GM12878 (cell line): ENCODE measurements around the gene NAXE. TPM values are rescaled to one million over a fixed set of nuclear protein-coding genes. Genes with fewer than 3 reads are reported as not detected.
A peak's percentile ranks its signal among the peaks of the same experiment; 100 is the strongest.

Source experiments
- ETV6 ChIP-seq, 2 experiments: fragments of 450-650 bp in 1 of 2; IDR thresholded peaks in 1 of 2; conservative IDR thresholded peaks in 1 of 2; 2 replicates each; pipeline ENCODE4 v1.6.1; 2014; ENCODE audit warnings: antibody characterized with exemption in 1 of 2, borderline replicate concordance in 1 of 2, low read depth in 1 of 2, mild to moderate bottlenecking in 1 of 2, moderate library complexity in 1 of 2
- GATAD2B ChIP-seq: fragments of 450-650 bp; conservative IDR thresholded peaks from 2 replicates; pipeline ENCODE4 v1.6.1; 2017; ENCODE audit warnings: low read depth, mild to moderate bottlenecking, moderate library complexity
- MEF2A ChIP-seq: IDR thresholded peaks from 2 replicates; pipeline ENCODE4 v1.6.1; 2011; ENCODE audit warnings: low read depth, mild to moderate bottlenecking, low read length, moderate library complexity; ENCODE audit not compliant: insufficient read depth
- MYB ChIP-seq: fragments of 150-350 bp; IDR thresholded peaks from 2 replicates; pipeline ENCODE4 v1.6.1; 2014; ENCODE audit warnings: mild to moderate bottlenecking, low read depth, low read length, borderline replicate concordance
- PAX5 ChIP-seq: IDR thresholded peaks from 2 replicates; pipeline ENCODE4 v1.6.1; 2011; ENCODE audit warnings: low read depth, low read length, borderline replicate concordance
- PML ChIP-seq: IDR thresholded peaks from 2 replicates; pipeline ENCODE4 v1.6.1; 2012; ENCODE audit warnings: low read length, inconsistent platforms
- RUNX3 ChIP-seq: IDR thresholded peaks from 2 replicates; pipeline ENCODE4 v1.6.1; 2012; ENCODE audit warnings: low read length, inconsistent platforms
- SPI1 ChIP-seq: IDR thresholded peaks from 2 replicates; pipeline ENCODE4 v1.6.1; 2011; ENCODE audit warnings: low read depth, mild to moderate bottlenecking, low read length, moderate library complexity, borderline replicate concordance; ENCODE audit not compliant: insufficient read depth
- SREBF1 ChIP-seq: IDR thresholded peaks from 2 replicates; pipeline ENCODE4 v1.6.1; 2012; ENCODE audit warnings: mild to moderate bottlenecking, low read length
- YBX1 ChIP-seq: fragments of 450-650 bp; IDR thresholded peaks from 2 replicates; pipeline ENCODE4 v1.6.1; 2016; ENCODE audit warnings: antibody characterized with exemption
- YY1 ChIP-seq: IDR thresholded peaks from 2 replicates; pipeline ENCODE4 v1.6.1; 2011; ENCODE audit warnings: low read depth, mild to moderate bottlenecking, low read length
- ZZZ3 ChIP-seq: IDR thresholded peaks from 2 replicates; pipeline ENCODE4 v1.6.1; 2011; ENCODE audit warnings: low read depth; ENCODE audit not compliant: control insufficient read depth, insufficient read length
- polyA plus RNA-seq, 11 experiments: library from polyadenylated mRNA; depleted of rRNA in 4 of 11; unstranded in 6 of 11; stranded (reverse) in 5 of 11; fragments of >200 nt; fragmentation: Nextera tagmentation in 4 of 11; fragmentation: Illumina TruSeq in 1 of 11; extraction: Ambion mirVana in 4 of 11; extraction: Trizol in 1 of 11; gene quantifications; 1 replicate in 1 of 11; 2 replicates in 10 of 11; pipeline versions ENCODE4 v1.2.1 to v1.2.3, GENCODE V29; 2011 to 2016; ENCODE audit warnings: inconsistent platforms in 2 of 11, missing spikeins in 2 of 11, low read depth in 1 of 11
- total RNA-seq, 4 experiments: library from RNA; depleted of rRNA in 3 of 4; stranded (reverse); fragments of >200 nt in 3 of 4; fragmentation: Illumina TruSeq in 1 of 4; extraction: Trizol in 1 of 4; gene quantifications; 2 replicates each; pipeline versions ENCODE4 v1.2.1 to v1.2.3, GENCODE V29; 2013 to 2021
- TF ChIP-seq, protein P1 (sequence below): IDR thresholded peaks from 2 replicates; pipeline ENCODE4 v1.6.1; 2011; ENCODE audit warnings: mild to moderate bottlenecking, low read depth, low read length, moderate library complexity; ENCODE audit not compliant: insufficient replicate concordance
- TF ChIP-seq, protein P2 (sequence below): IDR thresholded peaks from 2 replicates; pipeline ENCODE4 v1.6.1; 2011; ENCODE audit warnings: borderline replicate concordance, low read depth, mild to moderate bottlenecking, moderate library complexity, low read length; ENCODE audit not compliant: insufficient read depth, poor library complexity, severe bottlenecking
- TF ChIP-seq, protein P3 (sequence below): fragments of 450-650 bp; IDR thresholded peaks from 2 replicates; pipeline ENCODE4 v1.6.1; 2017; ENCODE audit warnings: mild to moderate bottlenecking, moderate library complexity

Gene NAXE
- total and polyA plus RNA-seq, 10 of the 15 experiments (the other 5 are each of a cell fraction or from before 2014, with no cell fraction given) = 17.8 to 93.3 (median 68.8) TPM

DNA sequence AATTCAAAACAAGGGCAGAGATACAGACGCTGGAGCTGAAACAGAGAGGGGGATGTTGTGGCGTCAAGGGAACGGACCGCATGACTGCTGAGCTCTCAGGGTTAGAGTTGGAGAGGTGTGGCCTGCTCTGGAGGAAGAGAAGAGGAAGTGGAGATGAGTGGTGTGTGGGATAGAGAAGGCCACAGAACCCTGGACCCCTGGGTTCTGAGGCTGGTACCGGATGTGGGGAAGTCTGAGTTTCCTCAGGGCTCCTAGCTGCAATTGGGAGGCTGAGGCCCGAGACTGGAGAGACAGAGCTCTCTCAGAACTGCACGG lies 52.2 kb downstream of the NAXE start (continued):
- TF ChIP-seq SREBF1 = no peak
- no peak for TF ChIP-seq YBX1
- TF ChIP-seq, protein P1, sequence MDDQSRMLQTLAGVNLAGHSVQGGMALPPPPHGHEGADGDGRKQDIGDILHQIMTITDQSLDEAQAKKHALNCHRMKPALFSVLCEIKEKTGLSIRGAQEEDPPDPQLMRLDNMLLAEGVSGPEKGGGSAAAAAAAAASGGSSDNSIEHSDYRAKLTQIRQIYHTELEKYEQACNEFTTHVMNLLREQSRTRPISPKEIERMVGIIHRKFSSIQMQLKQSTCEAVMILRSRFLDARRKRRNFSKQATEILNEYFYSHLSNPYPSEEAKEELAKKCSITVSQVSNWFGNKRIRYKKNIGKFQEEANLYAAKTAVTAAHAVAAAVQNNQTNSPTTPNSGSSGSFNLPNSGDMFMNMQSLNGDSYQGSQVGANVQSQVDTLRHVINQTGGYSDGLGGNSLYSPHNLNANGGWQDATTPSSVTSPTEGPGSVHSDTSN = no peak
- no peak for TF ChIP-seq GATAD2B
- TF ChIP-seq, protein P2, sequence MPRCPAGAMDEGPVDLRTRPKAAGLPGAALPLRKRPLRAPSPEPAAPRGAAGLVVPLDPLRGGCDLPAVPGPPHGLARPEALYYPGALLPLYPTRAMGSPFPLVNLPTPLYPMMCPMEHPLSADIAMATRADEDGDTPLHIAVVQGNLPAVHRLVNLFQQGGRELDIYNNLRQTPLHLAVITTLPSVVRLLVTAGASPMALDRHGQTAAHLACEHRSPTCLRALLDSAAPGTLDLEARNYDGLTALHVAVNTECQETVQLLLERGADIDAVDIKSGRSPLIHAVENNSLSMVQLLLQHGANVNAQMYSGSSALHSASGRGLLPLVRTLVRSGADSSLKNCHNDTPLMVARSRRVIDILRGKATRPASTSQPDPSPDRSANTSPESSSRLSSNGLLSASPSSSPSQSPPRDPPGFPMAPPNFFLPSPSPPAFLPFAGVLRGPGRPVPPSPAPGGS = no peak
- TF ChIP-seq MEF2A = no peak
- no peak for TF ChIP-seq MYB
- no peak for TF ChIP-seq ETV6 (conservative IDR thresholded peaks at IDR 0.05 in 1 of 2, IDR thresholded peaks at IDR 0.05 in 1 of 2; ENCODE audit: borderline replicate concordance in 1 of 2, low read depth in 1 of 2)
- no peak for TF ChIP-seq PML
- peak; percentile 58 for TF ChIP-seq RUNX3
- no peak for TF ChIP-seq PAX5
- TF ChIP-seq, protein P3, sequence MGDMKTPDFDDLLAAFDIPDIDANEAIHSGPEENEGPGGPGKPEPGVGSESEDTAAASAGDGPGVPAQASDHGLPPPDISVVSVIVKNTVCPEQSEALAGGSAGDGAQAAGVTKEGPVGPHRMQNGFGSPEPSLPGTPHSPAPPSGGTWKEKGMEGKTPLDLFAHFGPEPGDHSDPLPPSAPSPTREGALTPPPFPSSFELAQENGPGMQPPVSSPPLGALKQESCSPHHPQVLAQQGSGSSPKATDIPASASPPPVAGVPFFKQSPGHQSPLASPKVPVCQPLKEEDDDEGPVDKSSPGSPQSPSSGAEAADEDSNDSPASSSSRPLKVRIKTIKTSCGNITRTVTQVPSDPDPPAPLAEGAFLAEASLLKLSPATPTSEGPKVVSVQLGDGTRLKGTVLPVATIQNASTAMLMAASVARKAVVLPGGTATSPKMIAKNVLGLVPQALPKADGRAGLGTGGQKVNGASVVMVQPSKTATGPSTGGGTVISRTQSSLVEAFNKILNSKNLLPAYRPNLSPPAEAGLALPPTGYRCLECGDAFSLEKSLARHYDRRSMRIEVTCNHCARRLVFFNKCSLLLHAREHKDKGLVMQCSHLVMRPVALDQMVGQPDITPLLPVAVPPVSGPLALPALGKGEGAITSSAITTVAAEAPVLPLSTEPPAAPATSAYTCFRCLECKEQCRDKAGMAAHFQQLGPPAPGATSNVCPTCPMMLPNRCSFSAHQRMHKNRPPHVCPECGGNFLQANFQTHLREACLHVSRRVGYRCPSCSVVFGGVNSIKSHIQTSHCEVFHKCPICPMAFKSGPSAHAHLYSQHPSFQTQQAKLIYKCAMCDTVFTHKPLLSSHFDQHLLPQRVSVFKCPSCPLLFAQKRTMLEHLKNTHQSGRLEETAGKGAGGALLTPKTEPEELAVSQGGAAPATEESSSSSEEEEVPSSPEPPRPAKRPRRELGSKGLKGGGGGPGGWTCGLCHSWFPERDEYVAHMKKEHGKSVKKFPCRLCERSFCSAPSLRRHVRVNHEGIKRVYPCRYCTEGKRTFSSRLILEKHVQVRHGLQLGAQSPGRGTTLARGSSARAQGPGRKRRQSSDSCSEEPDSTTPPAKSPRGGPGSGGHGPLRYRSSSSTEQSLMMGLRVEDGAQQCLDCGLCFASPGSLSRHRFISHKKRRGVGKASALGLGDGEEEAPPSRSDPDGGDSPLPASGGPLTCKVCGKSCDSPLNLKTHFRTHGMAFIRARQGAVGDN = no peak
- no peak for TF ChIP-seq YY1
- TF ChIP-seq ZZZ3 = no peak
- TF ChIP-seq SPI1 = peak; percentile 89; the same call in 1 of the 2 replicates

Other genes with a start within 250 kb of the NAXE start
Only the 7 nearest of the 15 such genes appear.
- gene MEF2D, start 91.0 kb upstream of the NAXE start, total RNA-seq (2014; rRNA removed) = 13.8 and 17.1 TPM in 2 replicates
- 8.1 and 9.1 TPM in 2 replicates for gene MEF2D, start 91.0 kb upstream of the NAXE start, total RNA-seq (2014; rRNA removed; fragmentation: Illumina TruSeq; extraction: Trizol)
- gene MEF2D, start 91.0 kb upstream of the NAXE start, total RNA-seq (2021) = 47.3 and 53.0 TPM in 2 replicates
- gene MEF2D, start 91.0 kb upstream of the NAXE start, polyA plus RNA-seq (2011; rRNA removed) = 4.7 and 12.0 TPM in 2 replicates
- 11.2 and 16.5 TPM in 2 replicates for gene MEF2D, start 91.0 kb upstream of the NAXE start, polyA plus RNA-seq (2014; fragmentation: Illumina TruSeq; extraction: Trizol)
- gene MEF2D, start 91.0 kb upstream of the NAXE start, polyA plus RNA-seq (2014; fragmentation: Nextera tagmentation; extraction: Ambion mirVana) = 1 to 10 TPM in 1 of 2 experiments, under 1 TPM in 1; 0.61 to 1.3 TPM
- 23.7 and 26.4 TPM in 2 replicates for gene MEF2D, start 91.0 kb upstream of the NAXE start, polyA plus RNA-seq (2014; rRNA removed)
- gene MEF2D, start 91.0 kb upstream of the NAXE start, polyA plus RNA-seq (2016; fragmentation: Nextera tagmentation; extraction: Ambion mirVana) = 10 to 100 TPM; 38.2 to 44.2 TPM
- 7.6 and 8.9 TPM in 2 replicates for gene IQGAP3, start 19.2 kb upstream of the NAXE start, total RNA-seq (2014; rRNA removed)
- 5.1 and 6.4 TPM in 2 replicates for gene IQGAP3, start 19.2 kb upstream of the NAXE start, total RNA-seq (2014; rRNA removed; fragmentation: Illumina TruSeq; extraction: Trizol)
- 10.5 and 11.3 TPM in 2 replicates for gene IQGAP3, start 19.2 kb upstream of the NAXE start, total RNA-seq (2021)
- 4.9 and 8.1 TPM in 2 replicates for gene IQGAP3, start 19.2 kb upstream of the NAXE start, polyA plus RNA-seq (2011; rRNA removed)
- 4.4 and 7.1 TPM in 2 replicates for gene IQGAP3, start 19.2 kb upstream of the NAXE start, polyA plus RNA-seq (2014; fragmentation: Illumina TruSeq; extraction: Trizol)
- gene IQGAP3, start 19.2 kb upstream of the NAXE start, polyA plus RNA-seq (2014; fragmentation: Nextera tagmentation; extraction: Ambion mirVana) = 1 to 10 TPM; 1.1 to 1.2 TPM
- gene IQGAP3, start 19.2 kb upstream of the NAXE start, polyA plus RNA-seq (2014; rRNA removed) = 10.5 and 10.7 TPM in 2 replicates
- 1 to 10 TPM; 8.9 to 9.4 TPM for gene IQGAP3, start 19.2 kb upstream of the NAXE start, polyA plus RNA-seq (2016; fragmentation: Nextera tagmentation; extraction: Ambion mirVana)
- 4.5 and 4.6 TPM in 2 replicates for gene TTC24, start 12.1 kb upstream of the NAXE start, total RNA-seq (2014; rRNA removed)
- gene TTC24, start 12.1 kb upstream of the NAXE start, total RNA-seq (2014; rRNA removed; fragmentation: Illumina TruSeq; extraction: Trizol) = 2.1 and 2.9 TPM in 2 replicates
- gene TTC24, start 12.1 kb upstream of the NAXE start, total RNA-seq (2021) = 4.7 and 6.4 TPM in 2 replicates
- gene TTC24, start 12.1 kb upstream of the NAXE start, polyA plus RNA-seq (2011; rRNA removed) = not detected in 2 replicates
- 1.4 and 4.0 TPM in 2 replicates for gene TTC24, start 12.1 kb upstream of the NAXE start, polyA plus RNA-seq (2014; fragmentation: Illumina TruSeq; extraction: Trizol)
- under 1 TPM; 0.05 TPM for gene TTC24, start 12.1 kb upstream of the NAXE start, polyA plus RNA-seq (2014; fragmentation: Nextera tagmentation; extraction: Ambion mirVana)
- 3.7 and 4.2 TPM in 2 replicates for gene TTC24, start 12.1 kb upstream of the NAXE start, polyA plus RNA-seq (2014; rRNA removed)
- 1 to 10 TPM; 1.4 to 1.9 TPM for gene TTC24, start 12.1 kb upstream of the NAXE start, polyA plus RNA-seq (2016; fragmentation: Nextera tagmentation; extraction: Ambion mirVana)
- gene GPATCH4, start 9.7 kb downstream of the NAXE start, total RNA-seq (2014; rRNA removed) = 33.5 and 35.5 TPM in 2 replicates
- gene GPATCH4, start 9.7 kb downstream of the NAXE start, total RNA-seq (2014; rRNA removed; fragmentation: Illumina TruSeq; extraction: Trizol) = 62.1 and 65.3 TPM in 2 replicates
- 53.2 and 60.7 TPM in 2 replicates for gene GPATCH4, start 9.7 kb downstream of the NAXE start, total RNA-seq (2021)
- gene GPATCH4, start 9.7 kb downstream of the NAXE start, polyA plus RNA-seq (2011; rRNA removed) = 50.0 and 55.9 TPM in 2 replicates
- 89.3 and 95.9 TPM in 2 replicates for gene GPATCH4, start 9.7 kb downstream of the NAXE start, polyA plus RNA-seq (2014; fragmentation: Illumina TruSeq; extraction: Trizol)
- gene GPATCH4, start 9.7 kb downstream of the NAXE start, polyA plus RNA-seq (2014; fragmentation: Nextera tagmentation; extraction: Ambion mirVana) = 10 to 100 TPM; 82.5 to 90.4 TPM
- 49.6 and 49.9 TPM in 2 replicates for gene GPATCH4, start 9.7 kb downstream of the NAXE start, polyA plus RNA-seq (2014; rRNA removed)
- 100 to 1,000 TPM; 108 to 111 TPM for gene GPATCH4, start 9.7 kb downstream of the NAXE start, polyA plus RNA-seq (2016; fragmentation: Nextera tagmentation; extraction: Ambion mirVana)
- gene HAPLN2, start 27.6 kb downstream of the NAXE start, total RNA-seq (2014; rRNA removed) = not detected in 2 replicates
- gene HAPLN2, start 27.6 kb downstream of the NAXE start, total RNA-seq (2014; rRNA removed; fragmentation: Illumina TruSeq; extraction: Trizol) = not detected in 2 replicates
- gene HAPLN2, start 27.6 kb downstream of the NAXE start, total RNA-seq (2021) = not detected in 2 replicates
- gene HAPLN2, start 27.6 kb downstream of the NAXE start, polyA plus RNA-seq (2011; rRNA removed) = not detected in 2 replicates
- gene HAPLN2, start 27.6 kb downstream of the NAXE start, polyA plus RNA-seq (2014; fragmentation: Illumina TruSeq; extraction: Trizol) = not detected in 2 replicates
- gene HAPLN2, start 27.6 kb downstream of the NAXE start, polyA plus RNA-seq (2014; fragmentation: Nextera tagmentation; extraction: Ambion mirVana) = not detected
- gene HAPLN2, start 27.6 kb downstream of the NAXE start, polyA plus RNA-seq (2014; rRNA removed) = 0.15 TPM in 1 of 2 replicates, not detected in the other
- under 1 TPM in 1 of 2 experiments, not detected in 1; 0.24 TPM for gene HAPLN2, start 27.6 kb downstream of the NAXE start, polyA plus RNA-seq (2016; fragmentation: Nextera tagmentation; extraction: Ambion mirVana)
- 0.11 and 0.40 TPM in 2 replicates for gene BCAN, start 50.3 kb downstream of the NAXE start, total RNA-seq (2014; rRNA removed)
- gene BCAN, start 50.3 kb downstream of the NAXE start, total RNA-seq (2014; rRNA removed; fragmentation: Illumina TruSeq; extraction: Trizol) = 0.09 TPM in 1 of 2 replicates, not detected in the other
- 0.18 and 0.24 TPM in 2 replicates for gene BCAN, start 50.3 kb downstream of the NAXE start, total RNA-seq (2021)
- gene BCAN, start 50.3 kb downstream of the NAXE start, polyA plus RNA-seq (2011; rRNA removed) = 0.04 and 0.10 TPM in 2 replicates
- gene BCAN, start 50.3 kb downstream of the NAXE start, polyA plus RNA-seq (2014; fragmentation: Illumina TruSeq; extraction: Trizol) = 0.12 and 0.17 TPM in 2 replicates
- gene BCAN, start 50.3 kb downstream of the NAXE start, polyA plus RNA-seq (2014; fragmentation: Nextera tagmentation; extraction: Ambion mirVana) = under 1 TPM; 0.05 to 0.06 TPM
- 0.23 and 0.25 TPM in 2 replicates for gene BCAN, start 50.3 kb downstream of the NAXE start, polyA plus RNA-seq (2014; rRNA removed)
- 1 to 10 TPM in 1 of 2 experiments, under 1 TPM in 1; 0.75 to 1.3 TPM for gene BCAN, start 50.3 kb downstream of the NAXE start, polyA plus RNA-seq (2016; fragmentation: Nextera tagmentation; extraction: Ambion mirVana)
- gene NES, start 85.6 kb downstream of the NAXE start, total RNA-seq (2014; rRNA removed) = under 0.01 and 0.05 TPM in 2 replicates
- under 0.01 and 0.05 TPM in 2 replicates for gene NES, start 85.6 kb downstream of the NAXE start, total RNA-seq (2014; rRNA removed; fragmentation: Illumina TruSeq; extraction: Trizol)
- gene NES, start 85.6 kb downstream of the NAXE start, total RNA-seq (2021) = 0.15 and 0.21 TPM in 2 replicates
- gene NES, start 85.6 kb downstream of the NAXE start, polyA plus RNA-seq (2011; rRNA removed) = not detected in 2 replicates
- gene NES, start 85.6 kb downstream of the NAXE start, polyA plus RNA-seq (2014; fragmentation: Illumina TruSeq; extraction: Trizol) = 0.01 TPM in 1 of 2 replicates, not detected in the other
- gene NES, start 85.6 kb downstream of the NAXE start, polyA plus RNA-seq (2014; fragmentation: Nextera tagmentation; extraction: Ambion mirVana) = not detected
- 0.01 and 0.04 TPM in 2 replicates for gene NES, start 85.6 kb downstream of the NAXE start, polyA plus RNA-seq (2014; rRNA removed)
- gene NES, start 85.6 kb downstream of the NAXE start, polyA plus RNA-seq (2016; fragmentation: Nextera tagmentation; extraction: Ambion mirVana) = under 1 TPM in 1 of 2 experiments, not detected in 1; 0.03 TPM